GM18499 (cell line): ENCODE data around the gene WNT7B.

Source experiments
- ATAC-seq: cut with Tn5 transposase; IDR thresholded peaks from one replicate; pipeline ENCODE4 v1.9.1; 2021; ENCODE audit warnings: moderate number of reproducible peaks; ENCODE audit not compliant: insufficient read depth, unreplicated experiment

WNT7B gene

DNA sequence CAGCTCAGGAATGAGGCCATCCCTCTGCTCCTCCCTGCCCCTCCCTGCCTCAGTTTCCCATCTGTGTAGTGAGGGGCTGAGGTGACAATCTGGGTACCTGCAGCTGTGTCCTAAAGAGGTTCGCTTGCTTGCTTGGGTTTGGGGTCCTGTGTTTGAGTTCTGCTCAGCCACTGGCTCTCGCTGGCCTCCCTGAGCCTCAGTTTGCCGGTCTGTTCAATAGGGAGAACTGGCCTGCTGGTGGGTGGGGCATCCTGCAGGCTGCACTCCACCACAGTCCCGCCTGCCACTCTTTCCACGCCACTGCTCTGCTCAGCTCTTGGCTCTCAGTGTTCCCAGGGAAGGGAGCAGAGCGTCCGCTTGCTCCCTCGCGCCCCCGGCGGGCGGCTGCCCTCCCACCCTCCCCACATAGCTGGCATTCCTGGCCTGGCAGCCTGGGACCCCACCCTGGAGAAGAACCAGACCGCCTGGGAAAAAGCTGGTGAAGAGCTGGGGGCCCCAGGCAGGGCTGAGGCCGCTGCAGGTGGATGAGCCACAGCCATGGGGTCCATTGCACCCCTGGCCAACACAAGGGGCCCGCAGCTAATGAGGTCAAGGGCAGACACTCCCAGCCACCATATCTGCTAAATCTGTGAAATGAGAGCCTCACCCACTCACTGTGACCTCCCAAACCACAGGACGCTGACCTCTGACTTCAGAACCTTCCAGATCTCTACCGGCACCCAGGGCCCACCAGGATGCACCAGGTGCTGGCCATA is 15.1 kb downstream of the WNT7B start:
- ATAC-seq = no peak

DNA sequence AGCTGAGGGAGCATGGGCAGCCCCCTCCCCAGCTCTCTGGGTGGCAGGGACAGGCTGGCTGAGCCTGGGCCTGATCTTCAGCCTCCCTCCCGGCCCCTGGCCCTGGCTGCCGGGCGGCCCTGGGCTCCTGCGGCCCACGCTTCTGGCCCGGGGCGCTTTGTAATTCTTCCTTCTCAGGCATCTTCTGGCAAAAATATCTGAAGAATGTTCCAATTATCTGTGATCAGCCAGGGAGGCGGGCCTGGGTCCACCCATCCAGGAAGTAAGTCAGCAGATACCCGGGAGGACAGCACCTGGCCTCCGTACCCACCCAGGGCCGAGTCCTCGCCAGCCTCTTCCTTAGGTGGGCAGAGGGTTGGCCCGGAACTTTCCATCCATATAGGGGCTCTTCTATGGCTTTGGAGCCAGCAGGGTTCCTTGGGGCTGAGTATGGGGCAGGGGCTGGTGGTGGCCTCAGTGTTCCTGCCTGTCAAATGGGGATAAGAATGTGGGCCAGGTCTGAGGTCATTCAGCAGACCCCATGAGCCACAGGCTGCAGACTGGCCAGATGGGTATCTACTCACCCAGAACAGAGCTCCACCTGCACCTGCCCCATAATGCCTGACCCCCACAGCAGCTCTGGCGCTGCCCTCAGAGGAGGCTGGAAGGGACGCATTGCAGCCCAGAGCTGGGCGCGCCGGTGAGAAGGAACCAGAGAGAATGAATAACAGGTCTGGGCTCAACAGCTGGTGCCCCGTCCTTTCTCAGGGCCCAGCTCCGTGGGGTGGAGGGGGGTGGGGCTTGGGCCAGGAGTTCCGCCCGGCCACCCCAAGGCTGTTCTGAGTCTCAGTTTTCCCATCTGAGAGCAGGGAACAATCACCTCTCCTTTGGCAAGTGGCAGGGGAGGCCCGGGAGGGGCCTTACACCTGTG is 16.2 kb downstream of the WNT7B start:
- no peak for ATAC-seq

DNA sequence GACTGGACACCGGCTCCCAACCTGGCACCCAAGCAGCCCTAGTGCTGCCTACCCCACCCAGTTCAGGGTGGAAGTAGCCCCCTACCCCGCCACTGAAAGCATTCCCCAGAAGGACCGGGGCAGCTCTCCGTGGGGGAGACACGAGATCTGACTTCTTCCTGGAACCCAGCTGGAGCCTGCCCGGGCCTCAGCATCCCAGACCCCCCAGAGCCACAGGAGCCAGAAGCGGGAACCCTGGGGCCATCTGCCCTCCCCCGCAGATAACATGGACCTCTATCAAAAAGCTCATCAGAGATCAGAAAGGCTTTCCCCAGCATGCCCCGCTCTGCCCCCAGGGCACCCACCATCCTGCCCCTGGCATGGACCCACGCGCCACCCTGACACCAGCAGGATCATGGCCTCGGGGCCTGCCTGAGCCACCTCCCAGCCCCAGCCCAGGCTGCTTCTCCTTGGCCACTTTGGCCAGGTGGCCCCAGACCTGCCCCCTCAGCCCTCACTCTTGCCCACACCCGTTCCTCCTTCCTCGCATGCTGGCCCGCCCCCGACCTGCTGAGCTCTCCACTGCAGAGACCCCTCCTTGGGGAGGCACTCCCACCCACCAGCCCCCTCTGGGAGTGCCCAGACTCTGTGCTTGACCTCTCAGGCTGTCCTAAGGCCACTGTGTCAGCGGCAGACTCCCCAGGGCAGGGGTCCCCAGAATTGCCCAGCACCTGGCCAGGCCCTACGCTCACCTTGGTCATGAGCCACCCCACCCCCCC is 17.1 kb downstream of the WNT7B start:
- ATAC-seq = no peak

DNA sequence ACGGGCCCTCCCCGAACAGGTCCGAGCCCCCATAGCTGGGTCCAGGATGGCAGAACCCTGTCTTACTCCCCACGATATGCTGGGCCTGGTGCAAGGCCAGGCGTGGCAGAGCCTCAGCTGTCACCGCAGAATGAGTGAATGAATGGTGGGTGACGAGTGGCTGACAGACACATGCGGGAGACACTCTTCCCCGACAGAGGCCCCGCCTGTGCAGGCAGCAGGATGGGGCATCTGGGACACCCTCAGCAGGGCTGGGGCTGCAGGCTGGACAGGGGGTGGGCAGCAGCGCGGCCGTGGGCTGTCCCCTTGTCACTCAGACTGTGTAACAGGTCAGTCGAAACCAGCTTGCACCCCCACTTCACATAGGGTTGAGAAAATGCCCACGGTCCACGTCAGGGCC is 18.0 kb downstream of the WNT7B start:
- ATAC-seq = no peak

DNA sequence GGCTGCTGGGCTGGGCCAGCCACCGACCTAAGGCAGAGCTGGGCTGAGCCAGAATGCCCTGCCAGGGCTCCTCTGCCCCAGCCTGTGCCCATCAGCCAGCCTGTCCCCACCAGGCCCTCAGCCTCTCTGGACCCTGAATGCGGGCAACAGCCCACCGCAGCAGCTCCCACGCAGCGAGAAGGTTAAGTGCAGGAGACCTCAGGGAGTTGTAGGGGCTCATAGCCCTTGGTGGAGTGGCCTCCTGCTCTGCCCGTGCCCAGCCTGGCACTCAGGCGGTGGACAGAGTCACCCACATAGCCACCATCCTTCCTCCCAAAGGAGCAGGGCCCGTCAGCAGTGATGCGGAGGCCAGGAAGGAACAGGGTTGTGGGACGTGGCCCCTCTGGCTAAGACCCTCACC is 19.1 kb downstream of the WNT7B start:
- no peak for ATAC-seq

DNA sequence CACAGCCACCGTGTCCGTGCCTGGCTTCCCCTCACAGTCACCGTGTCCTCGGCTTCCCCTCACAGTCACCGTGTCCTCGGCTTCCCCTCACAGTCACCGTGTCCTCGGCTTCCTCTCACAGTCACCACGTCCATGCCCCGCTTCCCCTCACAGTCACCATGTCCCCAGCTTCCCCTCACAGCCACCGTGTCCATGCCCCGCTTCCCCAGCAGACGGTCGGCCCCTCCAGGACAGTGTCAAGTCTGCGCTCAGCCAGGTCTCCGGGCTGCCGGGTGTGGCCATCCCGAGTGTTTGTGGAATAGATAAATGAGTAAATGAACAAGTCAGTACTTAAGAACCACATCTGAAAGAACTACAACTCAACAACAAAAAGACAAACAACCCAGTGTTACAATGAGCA is 23.8 kb downstream of the WNT7B start:
- no peak for ATAC-seq

DNA sequence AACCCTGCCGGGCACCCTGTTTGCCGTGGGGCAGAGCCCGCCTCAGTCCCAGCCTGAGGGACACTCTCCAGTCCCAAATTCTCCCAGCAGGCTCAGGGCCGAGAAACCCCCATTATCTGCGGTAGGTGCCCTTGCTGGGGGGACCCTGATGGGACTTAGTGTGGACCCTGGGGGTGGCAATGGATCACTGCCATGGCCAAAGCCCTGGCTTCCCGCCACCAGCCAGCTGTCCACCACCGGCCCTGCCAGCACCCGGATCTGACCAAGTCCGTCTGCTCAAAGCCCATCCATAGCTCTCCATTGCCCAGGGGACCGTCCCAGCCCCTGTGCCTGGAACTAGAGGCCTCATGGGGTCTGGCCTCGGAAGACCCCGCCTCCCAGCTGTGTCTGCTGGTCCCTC is 24.4 kb downstream of the WNT7B start:
- no peak for ATAC-seq

DNA sequence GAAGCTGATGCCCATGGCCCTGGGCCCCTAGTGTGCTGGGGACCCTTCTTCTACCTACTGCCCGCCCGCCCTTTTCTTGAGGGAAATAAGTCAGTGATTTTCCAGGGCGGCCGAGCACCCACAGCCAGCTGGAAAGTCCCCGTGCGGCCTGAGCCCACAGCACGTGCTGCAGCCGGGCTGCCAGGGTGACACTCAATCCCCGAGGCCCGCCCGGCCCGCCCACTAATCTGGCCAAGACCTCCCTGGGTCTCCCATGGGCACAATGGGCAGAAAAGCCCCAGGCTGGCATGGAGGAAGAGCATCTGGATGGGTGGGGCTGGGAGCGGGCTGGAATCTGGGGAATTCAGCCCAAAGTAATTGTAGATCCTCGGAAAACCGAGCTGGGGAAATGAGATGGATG is 24.8 kb downstream of the WNT7B start:
- ATAC-seq = no peak

DNA sequence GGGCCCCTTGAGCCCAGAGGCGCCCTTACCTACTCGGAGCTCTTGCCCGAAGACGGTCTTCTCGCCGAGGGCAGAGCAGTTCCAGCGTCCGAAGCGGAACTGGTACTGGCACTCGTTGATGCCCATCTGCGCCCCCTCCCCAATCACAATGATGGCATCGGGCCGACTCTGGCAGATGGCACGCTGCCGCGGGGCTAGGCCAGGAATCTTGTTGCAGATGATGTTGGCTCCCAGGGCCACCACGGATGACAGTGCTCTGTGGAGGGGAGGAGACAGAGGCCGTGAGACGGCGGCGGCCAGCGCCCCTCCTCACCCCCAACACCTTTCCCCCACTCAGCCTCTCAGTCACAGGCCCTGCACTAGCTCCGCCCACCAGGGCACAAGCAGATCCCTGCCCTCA is 27.1 kb downstream of the WNT7B start:
- ATAC-seq = no peak

DNA sequence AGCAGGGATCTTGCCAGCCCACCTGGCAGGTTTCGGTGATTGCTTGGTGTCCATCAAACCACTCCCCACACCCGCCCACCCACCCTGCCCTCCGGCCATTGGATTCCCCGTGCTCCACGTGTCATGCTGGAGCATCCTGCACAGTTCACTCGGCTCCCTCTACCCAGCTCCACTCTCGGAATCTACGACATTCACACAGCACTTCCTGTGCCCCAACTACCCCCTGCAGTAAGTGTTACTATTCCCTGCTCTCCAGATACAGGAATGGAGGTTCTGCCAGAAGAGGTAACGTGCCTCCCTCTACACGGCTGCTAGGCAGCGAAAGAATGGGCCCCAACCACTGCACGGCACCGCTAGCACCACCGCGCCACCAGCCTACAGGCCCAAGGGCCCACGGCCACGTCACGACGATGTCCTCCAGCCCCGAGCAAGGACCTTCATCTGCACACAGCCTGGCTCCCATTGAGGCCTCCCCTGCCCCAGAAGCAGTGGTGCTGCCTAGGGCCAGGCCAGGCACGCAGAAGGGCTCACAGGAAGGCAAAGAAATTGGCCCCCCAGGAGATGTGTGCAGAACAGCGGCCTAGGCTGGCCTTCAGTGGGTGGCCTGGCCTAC is 27.6 kb downstream of the WNT7B start:
- ATAC-seq = no peak

DNA sequence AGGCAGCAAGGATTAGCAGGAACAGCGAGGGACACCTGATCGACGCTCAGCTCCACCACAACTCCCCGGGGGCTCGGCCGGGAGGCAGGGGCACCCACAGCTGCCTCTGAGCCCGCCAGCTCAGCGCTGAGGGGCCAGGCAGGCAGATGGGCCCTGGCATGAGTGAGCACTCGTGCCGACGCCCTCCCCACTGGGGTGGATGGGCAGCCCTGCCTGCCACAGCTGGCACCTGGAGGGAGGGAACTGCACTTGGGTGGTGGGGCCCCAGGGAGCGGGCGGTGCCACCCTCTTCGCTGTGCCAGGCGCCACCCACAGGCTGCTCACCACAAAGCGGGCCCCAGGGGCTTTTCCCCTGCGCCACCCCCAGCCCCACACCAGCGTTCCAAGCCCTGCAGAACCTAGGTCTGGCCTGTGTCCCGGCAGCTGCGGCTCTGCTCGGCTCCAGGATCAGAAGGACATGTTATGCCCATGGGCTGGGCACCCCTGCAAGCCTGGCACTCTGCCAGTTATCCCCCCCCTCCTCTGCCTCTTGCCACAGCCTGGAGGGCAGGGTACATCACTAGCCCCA is 28.8 kb downstream of the WNT7B start:
- no peak for ATAC-seq

DNA sequence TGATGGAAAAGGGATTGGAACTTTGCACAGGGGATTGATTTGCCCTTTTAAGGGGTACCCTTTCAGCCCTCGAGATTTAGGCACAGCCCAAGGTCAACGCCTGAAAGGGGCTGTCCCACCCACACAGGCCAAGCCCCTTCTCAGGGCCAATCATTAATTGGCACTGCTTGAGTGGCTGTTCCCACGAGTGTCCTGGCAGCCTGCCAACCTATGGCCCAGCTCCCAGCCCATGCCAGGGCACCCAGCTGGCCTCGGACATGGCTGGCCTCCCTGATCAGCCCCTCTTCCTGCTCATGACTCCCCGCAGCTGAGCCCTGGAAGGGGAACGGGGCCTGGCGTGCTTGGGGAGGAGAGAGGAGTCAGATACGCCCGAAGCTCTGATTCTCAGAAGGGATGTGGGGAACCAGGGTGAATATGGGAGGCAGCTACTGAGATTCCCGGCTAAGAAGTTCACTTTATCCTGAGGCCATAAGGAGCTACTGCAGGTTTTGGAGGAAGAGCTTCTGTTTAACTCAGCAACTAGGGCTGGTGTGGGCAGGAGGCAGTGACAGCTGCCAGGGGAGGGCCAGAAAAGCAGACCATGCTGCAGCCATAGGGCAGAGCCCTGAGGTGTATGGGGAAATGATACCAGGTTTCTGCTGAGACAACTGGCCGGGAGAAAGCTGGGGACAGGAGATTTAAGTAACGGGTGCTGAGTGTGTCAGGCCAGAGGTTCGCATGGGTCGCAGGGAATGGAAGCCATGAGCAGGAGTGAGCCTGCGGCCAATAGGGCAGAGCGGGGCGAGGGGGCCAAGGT is 30.0 kb downstream of the WNT7B start:
- no peak for ATAC-seq

DNA sequence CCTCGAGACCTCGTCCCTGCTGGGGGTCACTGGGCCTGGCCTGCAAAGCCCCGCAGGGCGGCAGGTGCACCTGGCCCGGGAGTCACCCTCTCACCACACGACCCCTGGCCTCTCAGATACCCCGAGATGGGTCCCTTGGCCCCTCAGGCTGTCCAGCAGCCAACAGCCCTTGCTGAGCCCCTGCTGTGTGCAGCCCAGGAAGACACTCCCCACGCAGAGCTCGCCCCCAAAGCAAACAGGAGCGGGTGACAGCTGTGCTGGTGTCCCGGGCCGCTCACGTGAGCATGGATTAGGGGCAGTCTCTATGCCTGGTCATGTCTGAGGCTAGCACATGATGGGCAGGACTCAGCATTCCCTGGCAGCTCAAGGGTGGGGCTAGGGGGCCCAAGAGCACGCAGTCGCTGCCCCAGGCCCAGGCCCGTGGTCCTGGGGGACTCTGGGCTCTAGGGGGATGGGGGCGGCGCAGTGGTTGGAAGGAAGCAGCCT is 31.3 kb downstream of the WNT7B start:
- no peak for ATAC-seq

DNA sequence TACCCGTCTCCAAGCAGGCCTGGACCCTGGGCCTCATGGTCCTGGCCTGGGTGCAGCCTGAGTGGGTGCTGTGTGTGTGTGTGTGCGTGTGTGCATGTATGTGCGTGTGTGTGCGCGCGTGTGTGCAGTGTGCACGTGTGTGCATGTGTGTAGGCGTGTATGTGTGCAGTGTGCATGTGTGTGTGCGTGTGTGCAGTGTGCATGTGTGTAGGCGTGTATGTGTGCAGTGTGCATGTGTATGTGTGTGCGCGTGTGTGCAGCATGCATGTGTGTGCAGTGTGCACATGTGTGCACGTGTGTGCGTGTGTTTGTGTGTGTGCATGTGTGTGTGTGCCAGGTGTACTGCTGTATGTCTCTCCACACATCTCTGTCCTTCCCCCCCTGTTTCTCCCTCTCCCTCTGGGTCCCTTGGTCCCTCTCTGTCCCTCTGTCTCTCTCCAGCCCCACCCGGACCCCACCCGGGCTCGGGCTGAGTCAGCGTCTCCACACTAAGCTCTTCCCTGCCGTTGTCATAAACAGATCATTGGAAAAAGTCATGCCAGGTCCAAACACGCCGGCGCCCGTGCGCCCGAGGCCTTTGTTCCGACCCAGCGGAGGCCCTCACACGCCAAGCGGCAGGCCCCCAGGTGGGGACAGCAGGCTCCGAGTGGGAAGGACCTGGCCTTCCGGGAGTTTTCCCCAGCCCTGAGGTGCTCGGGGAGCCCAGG is 34.0 kb downstream of the WNT7B start:
- ATAC-seq = no peak

DNA sequence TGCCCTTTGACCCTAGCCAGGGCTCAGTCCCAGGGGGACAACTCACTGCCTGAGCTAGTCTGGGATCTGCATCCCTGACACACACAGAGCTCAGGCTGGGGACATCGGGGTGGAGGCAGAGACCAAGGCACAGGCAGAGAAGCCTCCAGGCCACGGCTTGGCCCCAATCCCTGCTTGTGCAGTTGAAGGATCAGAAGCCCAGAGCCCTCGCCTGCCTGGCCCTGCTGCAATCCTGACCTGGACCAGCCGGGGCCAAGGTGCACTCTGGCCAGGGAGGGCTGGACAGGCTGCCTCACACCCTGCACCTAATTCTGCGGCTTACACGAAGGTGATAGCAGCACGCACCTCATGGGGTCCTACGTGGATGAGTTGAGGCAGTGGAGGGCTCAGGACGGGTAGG is 34.6 kb downstream of the WNT7B start:
- no peak for ATAC-seq

DNA sequence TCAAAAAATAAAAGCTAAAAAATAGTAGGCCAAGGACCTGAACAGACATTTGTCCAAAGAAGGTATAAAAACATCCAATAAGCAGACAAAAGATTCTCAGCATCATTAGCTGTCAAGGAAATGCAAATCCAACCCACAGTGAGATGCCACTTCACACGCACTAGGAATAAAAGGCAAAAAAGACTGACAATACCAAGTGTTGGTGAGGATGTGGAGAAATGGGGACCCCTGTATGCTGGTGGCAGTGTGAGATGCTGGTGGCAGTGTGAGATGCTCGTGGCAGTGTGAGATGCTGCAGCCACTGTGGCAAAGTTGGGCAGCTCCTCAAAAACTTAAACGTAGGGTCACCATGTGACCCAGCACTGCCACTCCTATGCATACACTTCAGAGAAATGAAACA is 38.0 kb downstream of the WNT7B start:
- ATAC-seq = no peak

DNA sequence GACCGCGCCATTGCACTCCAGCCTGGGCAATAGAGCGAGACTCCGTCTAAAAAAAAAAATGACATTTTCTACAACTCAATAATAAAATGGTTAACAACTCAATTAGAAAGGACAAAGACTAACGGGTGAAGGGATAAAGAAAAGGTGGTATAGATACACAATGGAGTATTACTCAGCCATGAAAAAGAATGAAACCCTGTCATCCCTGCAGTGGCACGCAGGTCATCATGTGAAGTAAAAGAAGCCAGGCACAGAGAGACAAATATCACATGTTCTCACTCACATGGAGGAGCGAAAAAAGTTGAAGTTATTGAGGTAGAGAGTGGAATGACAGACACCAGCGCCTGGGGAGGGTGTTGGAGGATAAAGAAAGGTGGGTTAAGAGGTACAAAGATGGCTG is 39.0 kb downstream of the WNT7B start:
- no peak for ATAC-seq

DNA sequence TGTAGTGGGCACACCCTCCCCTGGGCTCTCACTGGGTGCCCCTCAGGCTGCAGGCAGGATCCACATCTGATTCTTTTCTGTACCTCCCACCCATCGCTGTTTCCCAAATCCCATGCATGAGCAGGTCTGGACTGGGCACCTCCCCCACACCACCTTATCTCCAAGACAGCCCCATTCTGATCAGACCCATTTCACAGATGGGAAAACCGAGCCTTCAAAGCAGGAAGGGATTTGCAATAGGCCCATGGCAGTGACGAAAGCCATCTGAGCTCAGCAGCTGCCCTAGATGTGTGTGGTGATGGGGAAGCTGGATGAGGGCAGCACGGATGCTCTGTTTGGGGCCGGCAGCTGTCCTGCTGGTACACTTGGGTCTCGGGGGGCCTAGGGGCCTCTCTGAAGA is 41.4 kb downstream of the WNT7B start:
- ATAC-seq = no peak
